H4 (cell line): ENCODE results near the gene EXOC4. TPM values are rescaled to one million over a fixed set of nuclear protein-coding genes. Genes with fewer than 3 reads are reported as not detected.

Experiments
- DNase-seq: peaks from one replicate; pipeline ENCODE4 v3.0.0-alpha.2; 2015; ENCODE audit warnings: low spot score
- total RNA-seq: library from RNA; depleted of rRNA; stranded (reverse); fragments of >200 nt; shearing (Covaris generic); gene quantifications from 2 replicates; pipeline ENCODE4 v1.2.3, GENCODE V29; 2014

The EXOC4 gene
- total RNA-seq, 1 experiment from 2014 or later: 54.3 TPM

- no peak for DNase-seq
These were observed 533.6 kb downstream of the EXOC4 start for GRCh38 chr7:133786401-133786937.

GRCh38 chr7:133789974-133790373 lies 537.1 kb downstream of the EXOC4 start:
- no peak for DNase-seq

DNA sequence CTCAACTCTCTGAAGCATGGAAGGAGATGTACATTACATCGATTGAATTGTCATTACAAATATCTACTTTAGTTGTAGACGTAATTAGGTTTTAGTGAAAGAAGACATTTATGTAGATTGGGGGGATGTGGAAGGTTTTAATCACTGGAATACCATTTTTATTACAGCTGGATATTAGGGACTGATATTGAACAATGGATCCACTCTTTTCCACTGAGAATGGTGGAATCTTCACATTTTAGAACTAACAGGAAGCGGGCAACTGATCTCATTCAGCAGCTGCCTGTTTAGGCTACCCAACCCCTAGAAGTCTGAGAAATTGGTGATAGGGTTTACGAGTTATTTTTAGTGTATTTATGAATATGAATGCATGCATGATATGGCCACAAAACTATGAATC lies 538.0 kb downstream of the EXOC4 start:
- DNase-seq: no peak

DNA sequence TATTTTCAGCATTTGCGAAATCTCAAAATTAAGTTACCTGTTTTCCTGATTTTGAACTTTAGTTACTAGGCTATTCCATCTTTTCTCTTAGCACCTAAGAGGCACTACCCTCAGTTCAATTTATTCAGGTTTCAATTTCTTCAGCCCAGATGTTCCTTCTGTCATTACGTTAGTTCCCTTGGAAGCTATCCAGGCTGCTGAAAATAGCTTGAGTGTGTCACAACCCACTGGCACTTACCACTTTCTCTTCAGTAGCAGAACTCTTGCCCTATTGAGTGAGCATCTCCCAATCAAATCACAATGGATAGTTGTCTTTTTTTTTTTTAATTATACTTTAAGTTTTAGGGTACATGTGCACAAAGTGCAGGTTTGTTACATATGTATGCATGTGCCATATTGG lies 541.6 kb downstream of the EXOC4 start:
- DNase-seq: peak; percentile 17

- DNase-seq: no peak
These were observed 542.3 kb downstream of the EXOC4 start for GRCh38 chr7:133795068-133795665.

DNA sequence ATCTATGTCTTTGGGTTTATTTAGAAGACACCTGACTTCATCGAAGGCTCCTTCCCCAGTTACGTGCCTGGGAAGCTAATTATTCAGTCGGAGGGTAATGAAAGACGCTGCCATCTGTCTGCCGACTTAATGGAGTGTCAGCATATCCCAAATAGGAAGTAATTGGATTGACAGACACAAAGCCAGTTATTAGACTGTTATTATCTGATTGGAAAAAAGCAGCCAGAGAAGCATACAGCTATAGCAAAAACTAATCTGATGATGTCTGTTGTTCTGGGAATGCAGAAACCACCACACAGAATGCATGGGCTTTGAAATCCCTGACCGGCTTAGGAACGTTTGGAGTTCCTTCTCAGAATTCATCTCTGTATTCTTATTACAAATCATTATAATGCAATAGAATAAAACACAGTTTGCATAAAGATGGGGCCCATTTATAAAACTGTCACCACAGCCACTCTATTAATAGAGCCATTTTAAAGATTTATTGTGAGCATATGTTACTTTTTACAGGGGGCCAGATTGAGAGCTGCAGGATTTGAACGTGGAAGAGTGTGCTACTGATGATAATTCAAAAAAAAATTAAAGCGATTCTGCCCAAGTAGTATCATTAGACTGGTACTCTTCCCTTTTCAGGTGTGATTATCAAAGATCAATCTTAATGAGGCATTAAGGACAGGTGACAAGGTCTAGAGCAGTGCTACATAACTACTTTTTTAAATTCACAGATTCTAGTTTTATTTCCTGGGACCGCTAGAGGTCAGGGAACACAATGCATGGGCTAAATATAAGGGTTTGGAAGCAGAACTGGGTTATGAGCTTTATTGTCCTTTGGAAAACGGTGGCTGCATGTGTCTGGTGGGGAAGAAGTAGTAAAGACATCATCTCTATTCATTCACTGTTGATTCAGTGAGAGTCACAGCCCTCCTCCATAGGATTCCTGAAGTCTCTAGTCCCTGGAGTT lies 544.2 kb downstream of the EXOC4 start:
- DNase-seq: no peak

DNA sequence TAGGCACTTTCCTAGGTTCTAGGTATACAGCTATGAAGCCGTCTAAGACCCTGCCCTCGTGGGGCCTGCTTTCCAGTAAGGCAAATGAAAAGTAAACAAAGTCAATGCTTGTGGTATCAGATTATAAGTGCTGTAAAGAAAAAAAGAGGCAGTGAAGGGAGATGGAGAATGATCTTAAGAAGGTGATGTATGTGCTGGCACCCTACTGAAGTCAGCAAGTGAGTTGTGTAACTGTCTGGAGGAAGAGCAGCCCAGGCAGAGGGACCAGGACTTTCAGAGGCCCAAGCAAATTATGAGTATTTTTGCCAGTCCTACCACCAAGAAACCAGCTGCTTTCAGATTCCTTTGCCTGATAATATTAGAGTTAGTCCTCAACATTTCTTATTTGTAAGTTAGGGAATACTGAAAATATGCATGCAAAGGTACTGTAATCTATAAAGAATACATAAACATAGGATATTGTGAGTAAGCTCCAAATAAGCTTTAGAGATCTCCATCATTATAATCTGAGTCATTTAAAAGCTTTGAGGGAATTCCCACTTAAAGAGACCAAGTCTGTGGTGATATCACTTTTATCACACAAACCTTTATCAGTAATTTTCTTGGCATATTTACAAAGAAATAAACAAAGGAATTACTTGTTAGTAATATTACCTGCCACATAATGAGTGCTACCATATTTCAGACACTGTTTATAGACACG lies 545.1 kb downstream of the EXOC4 start:
- DNase-seq: peak; percentile 46

DNA sequence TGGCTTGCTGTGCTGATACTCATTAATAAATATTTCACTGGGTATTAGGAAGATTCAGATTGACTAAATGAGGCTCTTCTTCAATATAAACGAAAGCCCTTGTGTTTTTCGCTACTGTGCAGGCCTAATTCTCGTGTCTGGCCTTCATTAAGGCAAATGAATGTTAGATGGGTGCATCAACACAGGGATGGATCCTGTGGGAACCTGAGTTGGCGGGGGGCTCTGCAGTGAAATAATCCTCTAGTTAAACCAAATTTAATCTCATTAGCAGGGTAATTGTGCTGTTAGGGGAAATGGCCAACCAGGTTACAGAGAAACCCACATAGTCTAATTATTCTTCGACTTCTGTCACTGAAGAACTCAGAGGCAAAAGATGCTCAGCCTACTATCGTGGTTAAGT lies 548.5 kb downstream of the EXOC4 start:
- no peak for DNase-seq

DNA sequence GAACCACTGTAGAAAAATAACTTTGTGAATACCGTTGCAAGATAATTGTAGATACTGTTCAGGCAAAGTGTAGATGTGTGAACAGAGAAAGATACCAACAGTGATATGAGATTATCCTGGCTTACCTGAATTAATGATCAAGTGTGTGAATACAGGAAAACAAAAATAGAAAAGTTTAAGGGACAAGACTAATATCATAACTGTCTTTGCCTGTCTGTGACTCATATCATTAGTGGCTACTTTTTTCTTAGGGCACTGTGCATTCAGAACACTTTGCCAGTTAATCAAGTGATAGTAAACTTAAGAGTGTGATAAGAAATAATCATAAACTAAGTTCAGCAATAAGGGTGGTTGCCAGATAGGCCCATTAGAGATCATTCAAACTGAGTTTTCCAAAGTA lies 551.2 kb downstream of the EXOC4 start:
- no peak for DNase-seq

DNA sequence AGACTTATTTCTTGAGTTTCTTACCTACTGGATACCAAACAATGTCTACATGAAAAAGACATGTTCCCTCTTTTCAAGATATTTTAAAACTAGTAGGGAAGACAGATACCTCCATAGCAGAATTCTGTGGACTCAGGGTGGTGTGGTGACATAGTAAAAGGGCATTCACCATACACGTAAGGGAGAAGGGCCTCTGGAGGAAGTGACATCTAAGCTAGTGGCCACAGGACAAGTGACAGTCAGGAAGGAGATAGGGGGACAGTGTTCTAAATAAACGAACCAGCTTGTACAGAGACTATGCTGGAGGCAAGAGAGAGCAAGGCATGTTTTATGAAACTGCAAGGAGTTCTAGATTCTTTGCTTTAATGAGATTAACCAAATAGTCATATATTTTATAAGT lies 552.5 kb downstream of the EXOC4 start:
- DNase-seq: no peak

GRCh38 chr7:133807624-133808492 lies 555.0 kb downstream of the EXOC4 start:
- DNase-seq: no peak

DNA sequence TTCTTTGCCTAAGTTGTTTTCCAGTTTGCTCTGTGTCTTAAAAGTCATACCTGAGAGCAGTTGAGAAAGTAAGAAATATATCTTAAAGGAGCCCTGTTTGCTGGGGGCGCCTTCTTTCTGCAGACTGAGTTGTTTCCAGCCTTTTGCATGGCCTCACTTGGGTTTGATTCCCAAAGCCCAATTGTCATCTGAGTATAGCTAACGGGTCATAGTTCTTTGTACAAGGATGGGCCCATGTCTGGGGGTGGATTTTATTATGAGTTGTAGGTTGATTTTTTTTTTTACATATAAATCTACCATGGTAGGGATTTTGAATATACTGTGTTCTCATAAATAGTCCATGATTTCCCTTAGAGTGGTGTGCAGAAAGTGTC lies 555.6 kb downstream of the EXOC4 start:
- no peak for DNase-seq

- no peak for DNase-seq
These were observed 560.0 kb downstream of the EXOC4 start for GRCh38 chr7:133812877-133813276.

- peak; percentile 23 for DNase-seq
These were observed 562.8 kb downstream of the EXOC4 start for GRCh38 chr7:133815611-133816210.

GRCh38 chr7:133819695-133820094 lies 566.8 kb downstream of the EXOC4 start:
- no peak for DNase-seq

DNA sequence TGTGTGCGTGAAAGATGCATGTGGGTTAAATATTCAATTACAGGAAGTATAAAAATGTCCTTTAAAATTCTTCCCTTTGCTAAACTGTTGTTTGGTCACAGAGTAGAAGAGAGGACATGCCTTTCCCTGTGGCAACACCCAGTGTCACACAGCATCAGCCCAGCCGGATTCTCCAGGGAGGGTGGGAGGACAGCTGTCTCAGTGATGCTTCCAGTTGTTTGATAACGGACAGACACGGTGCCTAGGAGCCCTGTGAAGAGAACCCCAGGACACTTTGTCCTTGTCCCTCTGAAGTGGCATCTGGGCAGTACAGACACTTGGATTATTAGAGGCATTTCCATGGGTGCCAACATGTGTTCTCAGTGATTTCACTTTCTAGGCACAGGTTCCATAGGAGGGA lies 567.7 kb downstream of the EXOC4 start:
- DNase-seq: no peak

GRCh38 chr7:133821171-133821570 lies 568.3 kb downstream of the EXOC4 start:
- DNase-seq: no peak

DNA sequence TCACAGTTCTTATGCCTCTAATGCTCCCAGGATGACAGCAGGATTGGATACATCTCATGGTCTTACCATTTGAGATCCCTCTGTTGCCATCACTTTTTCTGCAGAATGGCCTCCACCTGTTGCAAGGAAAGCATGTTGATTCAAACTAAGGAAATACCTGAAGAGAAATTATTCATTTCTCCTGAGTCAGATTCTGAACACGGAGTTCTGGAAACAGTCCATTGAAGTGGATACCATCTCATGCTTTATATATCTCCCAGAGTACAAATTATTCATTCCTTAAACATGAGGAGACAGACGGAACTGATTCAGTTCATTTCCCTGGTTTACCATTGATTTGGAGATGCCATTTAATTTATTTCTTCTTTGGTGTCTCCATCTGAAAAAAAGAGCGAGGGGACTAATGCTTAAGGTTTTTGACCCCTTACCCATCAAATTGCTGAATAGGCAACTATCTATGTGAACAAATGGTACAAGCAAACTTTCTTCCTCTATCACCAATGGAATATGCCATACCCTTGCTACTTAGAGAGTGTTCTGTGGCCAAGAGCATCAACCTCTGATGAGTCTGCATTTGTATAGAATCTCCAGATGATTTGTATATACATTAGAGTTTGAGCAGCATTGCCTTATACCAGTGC lies 569.2 kb downstream of the EXOC4 start:
- no peak for DNase-seq

DNA sequence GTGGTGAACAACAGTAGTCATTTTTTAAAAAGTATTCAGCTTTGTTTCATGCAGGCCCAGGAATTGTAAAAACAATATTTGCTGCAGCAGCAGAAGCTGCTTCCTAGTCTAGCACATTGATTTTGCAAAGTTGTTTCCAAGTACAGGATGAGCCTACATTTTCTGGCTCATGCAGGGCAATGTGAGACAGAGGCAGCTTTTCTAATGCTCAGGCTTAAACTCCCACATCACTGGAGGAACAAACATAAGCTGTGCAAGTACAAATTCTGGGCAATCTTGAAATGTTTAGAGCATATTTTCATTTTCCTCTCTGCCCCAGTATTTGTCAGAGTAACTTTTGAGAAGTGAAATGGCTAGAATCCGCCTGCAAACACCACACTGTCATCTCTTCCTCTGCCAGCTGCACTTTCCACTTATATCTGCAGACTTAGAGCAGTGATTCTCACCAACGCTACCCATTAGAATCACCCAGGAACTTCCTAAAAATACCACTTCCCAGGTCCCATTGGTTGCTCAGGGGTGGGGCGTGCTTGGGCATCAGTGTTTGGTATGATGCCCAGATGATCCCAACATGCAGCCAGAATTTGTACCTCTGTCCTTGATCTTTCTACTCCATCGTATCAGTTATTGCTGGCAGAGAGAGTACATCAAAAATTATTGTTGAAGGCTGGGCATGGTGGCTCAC lies 570.1 kb downstream of the EXOC4 start:
- DNase-seq: no peak

GRCh38 chr7:133824132-133824531 lies 571.3 kb downstream of the EXOC4 start:
- DNase-seq: no peak
